HFFc6 (cell line): ENCODE measurements around the gene TSPAN18. TPM values are rescaled to one million over a fixed set of nuclear protein-coding genes. Genes with fewer than 3 reads are reported as not detected.

ENCODE experiments used
- DNase-seq: peaks from one replicate; pipeline ENCODE4 v3.0.0-alpha.2; 2018
- H3K27ac Mint-ChIP-seq: 2 replicates; pipeline ENCODE4 v1.8.0; 2020; ENCODE audit warnings: mild to moderate bottlenecking, mixed read lengths
- H3K27me3 Mint-ChIP-seq: 2 replicates; pipeline ENCODE4 v1.8.0; 2021; ENCODE audit warnings: mild to moderate bottlenecking, moderate library complexity, mixed read lengths; ENCODE audit not compliant: insufficient read depth
- H3K36me3 Mint-ChIP-seq: 2 replicates; pipeline ENCODE4 v1.8.0; 2021; ENCODE audit warnings: low read depth, mixed read lengths
- H3K4me1 Mint-ChIP-seq: 2 replicates; pipeline ENCODE4 v1.8.0; 2020; ENCODE audit warnings: low read depth, mixed read lengths
- H3K4me3 Mint-ChIP-seq: 2 replicates; pipeline ENCODE4 v1.8.0; 2020; ENCODE audit warnings: mild to moderate bottlenecking, moderate library complexity, mixed read lengths
- H3K9me3 Mint-ChIP-seq: 2 replicates; pipeline ENCODE4 v1.8.0; 2020; ENCODE audit warnings: mild to moderate bottlenecking, mixed read lengths
- total RNA-seq, 6 experiments: library from RNA; stranded (reverse); fragmentation: NEBNext Ultra II Directional; extraction: Animal tissue kit (Norgen Biotek cat#: 25700); gene quantifications; 2 replicates in 1 of 6; 3 replicates in 5 of 6; pipeline ENCODE4 v1.2.3, GENCODE V29; 2021
- TF ChIP-seq, protein P1 (sequence below): fragments of 200-600 bp; sonication (generic); IDR thresholded peaks from 2 replicates; pipeline ENCODE4 v1.5.0; 2021; ENCODE audit warnings: antibody characterized with exemption, mild to moderate bottlenecking

Gene TSPAN18
- total RNA-seq, 6 experiments from 2014 or later = 0.09 TPM; not detected in 5

GRCh38 chr11:44948155-44948554 lies 221.4 kb downstream of the TSPAN18 start:
- Mint-ChIP-seq H3K27me3 (peaks cover 32% of the 10 kb centered on the region), H3K4me1 (no peaks in the 10 kb centered on the region), H3K4me3 (no peak overlapping the region), H3K9me3 (no peaks in the 10 kb centered on the region), H3K27ac (no peak overlapping the region), H3K36me3 (no peaks in the 10 kb centered on the region)
- TF ChIP-seq, protein P1, sequence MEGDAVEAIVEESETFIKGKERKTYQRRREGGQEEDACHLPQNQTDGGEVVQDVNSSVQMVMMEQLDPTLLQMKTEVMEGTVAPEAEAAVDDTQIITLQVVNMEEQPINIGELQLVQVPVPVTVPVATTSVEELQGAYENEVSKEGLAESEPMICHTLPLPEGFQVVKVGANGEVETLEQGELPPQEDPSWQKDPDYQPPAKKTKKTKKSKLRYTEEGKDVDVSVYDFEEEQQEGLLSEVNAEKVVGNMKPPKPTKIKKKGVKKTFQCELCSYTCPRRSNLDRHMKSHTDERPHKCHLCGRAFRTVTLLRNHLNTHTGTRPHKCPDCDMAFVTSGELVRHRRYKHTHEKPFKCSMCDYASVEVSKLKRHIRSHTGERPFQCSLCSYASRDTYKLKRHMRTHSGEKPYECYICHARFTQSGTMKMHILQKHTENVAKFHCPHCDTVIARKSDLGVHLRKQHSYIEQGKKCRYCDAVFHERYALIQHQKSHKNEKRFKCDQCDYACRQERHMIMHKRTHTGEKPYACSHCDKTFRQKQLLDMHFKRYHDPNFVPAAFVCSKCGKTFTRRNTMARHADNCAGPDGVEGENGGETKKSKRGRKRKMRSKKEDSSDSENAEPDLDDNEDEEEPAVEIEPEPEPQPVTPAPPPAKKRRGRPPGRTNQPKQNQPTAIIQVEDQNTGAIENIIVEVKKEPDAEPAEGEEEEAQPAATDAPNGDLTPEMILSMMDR = no peak
- DNase-seq = no peak

GRCh38 chr11:44949160-44950030 lies 222.6 kb downstream of the TSPAN18 start:
- TF ChIP-seq, protein P1 = peak; percentile 70
- no peak overlapping the region for H3K27ac Mint-ChIP-seq
- H3K4me3 Mint-ChIP-seq = no peak overlapping the region
- no peak for DNase-seq
- peaks cover 29% of the 10 kb centered on the region for H3K27me3 Mint-ChIP-seq
- no peaks in the 10 kb centered on the region; the same call in 1 of the 2 replicates for H3K4me1 Mint-ChIP-seq
- H3K36me3 Mint-ChIP-seq = no peaks in the 10 kb centered on the region
- H3K9me3 Mint-ChIP-seq = no peaks in the 10 kb centered on the region

- Mint-ChIP-seq H3K4me1 (peaks cover 7% of the 10 kb centered on the region), H3K27ac (no peak overlapping the region), H3K4me3 (no peak overlapping the region), H3K27me3 (peaks cover 30% of the 10 kb centered on the region), H3K9me3 (no peaks in the 10 kb centered on the region), H3K36me3 (no peaks in the 10 kb centered on the region)
- DNase-seq = no peak
- TF ChIP-seq, protein P1 = no peak
Measured at GRCh38 chr11:44950031-44950624, 223.4 kb downstream of the TSPAN18 start.

GRCh38 chr11:44950625-44951476 lies 224.1 kb downstream of the TSPAN18 start, which contains the start of gene TP53I11:
Gene TP53I11, minus strand, starts transcription at chr11:44950883. Its CDS starts 12,548 bp downstream, at chr11:44938335.
- Mint-ChIP-seq H3K27me3 (peaks cover 25% of the 10 kb centered on the region), H3K27ac (no peak within 1 kb of the TSS), H3K9me3 (no peaks in the 10 kb centered on the region), H3K36me3 (no peaks in the 10 kb centered on the region), H3K4me1 (peaks cover 14% of the 10 kb centered on the region), H3K4me3 (no peak within 1 kb of the TSS; the same call in 1 of the 2 replicates)
- TF ChIP-seq, protein P1 = peak; percentile 76
- DNase-seq = no peak

DNA sequence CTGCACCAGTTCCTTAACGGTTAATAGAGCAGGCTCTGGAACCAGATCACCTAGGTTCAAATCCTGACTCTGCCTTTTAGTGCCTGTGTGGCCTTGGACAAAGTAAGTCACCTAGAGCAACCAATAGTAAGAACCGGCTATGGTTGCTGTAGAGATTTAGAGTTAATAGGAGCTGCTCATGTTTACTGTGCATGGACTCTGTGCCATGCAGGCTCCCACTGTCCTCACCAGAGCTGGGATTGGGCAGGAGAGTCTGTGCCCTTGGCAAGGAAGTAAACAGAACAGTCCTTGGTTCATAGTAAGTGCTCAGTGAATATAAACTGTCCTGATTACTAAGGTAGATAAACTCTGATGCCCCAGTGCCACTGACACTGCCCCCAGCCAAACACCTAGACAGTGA lies 225.3 kb downstream of the TSPAN18 start:
- Mint-ChIP-seq H3K9me3 (no peaks in the 10 kb centered on the region), H3K27ac (no peak overlapping the region), H3K36me3 (no peaks in the 10 kb centered on the region), H3K4me3 (no peak overlapping the region), H3K27me3 (peaks cover 25% of the 10 kb centered on the region), H3K4me1 (peaks cover 14% of the 10 kb centered on the region)
- no peak for DNase-seq
- TF ChIP-seq, protein P1 = no peak
